Suprapubic skin (tissue), 4 donors: ENCODE results near the gene MBOAT2.

Experiments
- EP300 ChIP-seq: sonication (generic); formaldehyde crosslinking; IDR thresholded peaks from one replicate; pipeline ENCODE4 v1.6.1; 2017; ENCODE audit warnings: antibody characterized with exemption
- POLR2A ChIP-seq, 2 donors: fragments of 450-650 bp; IDR thresholded peaks; one replicate each; pipeline ENCODE4 v1.6.1; 2017; ENCODE audit warnings: antibody characterized with exemption in 2 of 2, mild to moderate bottlenecking in 2 of 2, moderate library complexity in 2 of 2
- POLR2AphosphoS5 ChIP-seq, 3 donors: sonication (generic); formaldehyde crosslinking; IDR thresholded peaks; one replicate each; pipeline ENCODE4 v1.6.1; 2017; ENCODE audit warnings: antibody characterized with exemption in 3 of 3
- TF ChIP-seq, protein P1 (sequence below), 2 donors: fragments of 200-600 bp in 1 of 2; fragments of 450-650 bp in 1 of 2; sonication (generic) in 1 of 2; IDR thresholded peaks; one replicate each; pipeline ENCODE4 v1.5.1; 2016 to 2019; ENCODE audit warnings: antibody characterized with exemption in 2 of 2, mild to moderate bottlenecking in 1 of 2, moderate library complexity in 1 of 2

DNA sequence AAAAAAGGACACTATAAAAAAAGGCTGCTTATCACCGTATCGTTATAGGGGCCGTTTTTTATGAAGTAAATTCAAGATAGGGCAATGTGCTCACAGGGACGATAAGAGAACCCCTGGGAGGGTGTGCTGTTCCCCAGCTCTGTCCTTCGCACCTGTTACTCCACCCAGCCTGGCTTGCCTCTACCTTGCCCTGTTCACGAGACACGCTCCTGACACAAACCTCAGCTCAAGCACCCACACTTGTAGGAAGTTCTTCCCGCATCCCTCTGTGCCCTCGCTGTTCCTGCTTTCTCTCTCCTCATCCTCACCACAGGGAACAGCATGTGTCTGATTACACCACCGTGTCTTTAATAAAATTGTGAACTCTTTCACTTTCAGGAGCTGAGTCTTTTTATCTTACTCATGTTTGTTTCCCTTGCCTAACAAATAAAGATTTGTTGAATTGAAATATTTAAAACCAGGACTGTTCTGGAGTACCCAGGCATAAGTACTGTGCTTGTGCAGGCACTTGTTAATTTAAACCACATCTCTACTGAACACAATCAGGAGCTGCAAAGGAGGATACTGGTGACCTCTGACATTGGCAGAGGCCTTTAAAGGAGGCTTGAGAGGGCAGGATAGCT, 140.0 kb downstream of the MBOAT2 start:
- TF ChIP-seq, protein P1, sequence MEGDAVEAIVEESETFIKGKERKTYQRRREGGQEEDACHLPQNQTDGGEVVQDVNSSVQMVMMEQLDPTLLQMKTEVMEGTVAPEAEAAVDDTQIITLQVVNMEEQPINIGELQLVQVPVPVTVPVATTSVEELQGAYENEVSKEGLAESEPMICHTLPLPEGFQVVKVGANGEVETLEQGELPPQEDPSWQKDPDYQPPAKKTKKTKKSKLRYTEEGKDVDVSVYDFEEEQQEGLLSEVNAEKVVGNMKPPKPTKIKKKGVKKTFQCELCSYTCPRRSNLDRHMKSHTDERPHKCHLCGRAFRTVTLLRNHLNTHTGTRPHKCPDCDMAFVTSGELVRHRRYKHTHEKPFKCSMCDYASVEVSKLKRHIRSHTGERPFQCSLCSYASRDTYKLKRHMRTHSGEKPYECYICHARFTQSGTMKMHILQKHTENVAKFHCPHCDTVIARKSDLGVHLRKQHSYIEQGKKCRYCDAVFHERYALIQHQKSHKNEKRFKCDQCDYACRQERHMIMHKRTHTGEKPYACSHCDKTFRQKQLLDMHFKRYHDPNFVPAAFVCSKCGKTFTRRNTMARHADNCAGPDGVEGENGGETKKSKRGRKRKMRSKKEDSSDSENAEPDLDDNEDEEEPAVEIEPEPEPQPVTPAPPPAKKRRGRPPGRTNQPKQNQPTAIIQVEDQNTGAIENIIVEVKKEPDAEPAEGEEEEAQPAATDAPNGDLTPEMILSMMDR (IDR thresholded peaks at IDR 0.05): no peak
- no peak for TF ChIP-seq EP300
- TF ChIP-seq POLR2A (IDR thresholded peaks at IDR 0.05): no peak
- no peak for TF ChIP-seq POLR2AphosphoS5 (IDR thresholded peaks at IDR 0.05)
